ENCODE measurements around the gene ERC2. TPM values are rescaled to one million over a fixed set of nuclear protein-coding genes. Genes with fewer than 3 reads are reported as not detected.

The ERC2 gene
- total RNA-seq, 1 experiment from 2014 or later, result 0.90 TPM

DNA sequence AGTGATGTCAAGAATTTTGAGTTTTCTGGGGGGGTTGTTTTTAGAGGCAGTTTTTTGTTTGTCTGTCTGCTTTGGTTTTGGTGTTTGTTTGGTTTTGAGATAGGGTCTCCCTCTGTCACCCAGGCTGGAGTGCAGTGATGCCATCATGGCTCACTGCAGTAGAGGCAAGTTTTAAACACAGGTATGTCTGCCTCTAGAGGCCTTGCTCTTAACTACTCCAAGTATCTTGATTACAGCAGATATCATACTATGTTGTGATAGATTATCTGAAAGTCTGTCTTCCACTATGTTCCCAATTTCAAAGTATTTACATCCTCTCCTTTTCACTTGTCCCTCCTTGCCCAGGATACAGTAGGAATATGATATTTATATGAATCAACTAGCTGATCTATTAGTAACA lies 57.7 kb downstream of the ERC2 start:
- ChIA-PET CTCF (no interaction called here), POLR2A (ENCODE audit: low non-redundant PET) (interaction anchor here (0.7 kb wide), 1 partner anchor 497 kb away, joined by 5 read pairs; no protein-coding TSS in a partner anchor)
- no peak for TF ChIP-seq EZH2 (IDR thresholded peaks at IDR 0.05; ENCODE audit: borderline replicate concordance, low read depth, low read length, poor library complexity, severe bottlenecking)
- TF ChIP-seq, protein P1, sequence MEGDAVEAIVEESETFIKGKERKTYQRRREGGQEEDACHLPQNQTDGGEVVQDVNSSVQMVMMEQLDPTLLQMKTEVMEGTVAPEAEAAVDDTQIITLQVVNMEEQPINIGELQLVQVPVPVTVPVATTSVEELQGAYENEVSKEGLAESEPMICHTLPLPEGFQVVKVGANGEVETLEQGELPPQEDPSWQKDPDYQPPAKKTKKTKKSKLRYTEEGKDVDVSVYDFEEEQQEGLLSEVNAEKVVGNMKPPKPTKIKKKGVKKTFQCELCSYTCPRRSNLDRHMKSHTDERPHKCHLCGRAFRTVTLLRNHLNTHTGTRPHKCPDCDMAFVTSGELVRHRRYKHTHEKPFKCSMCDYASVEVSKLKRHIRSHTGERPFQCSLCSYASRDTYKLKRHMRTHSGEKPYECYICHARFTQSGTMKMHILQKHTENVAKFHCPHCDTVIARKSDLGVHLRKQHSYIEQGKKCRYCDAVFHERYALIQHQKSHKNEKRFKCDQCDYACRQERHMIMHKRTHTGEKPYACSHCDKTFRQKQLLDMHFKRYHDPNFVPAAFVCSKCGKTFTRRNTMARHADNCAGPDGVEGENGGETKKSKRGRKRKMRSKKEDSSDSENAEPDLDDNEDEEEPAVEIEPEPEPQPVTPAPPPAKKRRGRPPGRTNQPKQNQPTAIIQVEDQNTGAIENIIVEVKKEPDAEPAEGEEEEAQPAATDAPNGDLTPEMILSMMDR (conservative IDR thresholded peaks at IDR 0.05; ENCODE audit: low read depth, low read length), result no peak
- H3K4me1 ChIP-seq (ENCODE audit: insufficient read depth, low read length, poor library complexity, severe bottlenecking), result no peaks in the 10 kb centered on the region
- H3K9me3 ChIP-seq (ENCODE audit: low read depth, low read length, poor library complexity, severe bottlenecking), result no peaks in the 10 kb centered on the region
- no peaks in the 10 kb centered on the region for H3K36me3 ChIP-seq (ENCODE audit: insufficient read depth, low read length, poor library complexity, severe bottlenecking)
- H3K27me3 ChIP-seq (replicated peaks; ENCODE audit: insufficient read depth, low read depth, low read length, poor library complexity), result no peaks in the 10 kb centered on the region
- no peak for DNase-seq (ENCODE audit: low spot score)
- intact Hi-C loops (cut with micrococcal nuclease; ENCODE audit: unreplicated experiment), result no loop called here
- H3K4me3 ChIP-seq (ENCODE audit: low read depth, low read length, poor library complexity, severe bottlenecking), result no peak overlapping the region
- BruUV-seq (replicated peaks), result no TSS peak
- no peak overlapping the region for H3K27ac ChIP-seq (ENCODE audit: low read depth, low read length, poor library complexity, severe bottlenecking)

DNA sequence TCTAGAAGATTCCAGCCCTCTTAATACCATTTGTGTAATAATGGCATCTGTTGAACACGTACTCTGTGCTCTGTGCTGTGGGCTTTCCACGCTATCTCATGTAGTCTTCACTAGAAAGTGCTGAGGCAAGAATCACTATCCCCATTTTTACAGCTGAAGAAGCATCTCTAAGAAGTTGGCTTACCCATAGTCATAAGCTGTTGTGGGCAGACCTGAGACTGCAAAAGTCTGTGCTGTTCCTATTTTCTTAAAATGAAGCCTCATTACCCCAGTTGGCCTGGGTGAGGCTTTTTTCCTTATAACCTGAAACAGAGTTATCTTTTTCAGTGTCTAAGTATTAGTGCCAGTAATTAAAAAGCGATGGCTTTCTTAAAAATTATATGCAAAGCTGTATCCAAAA lies 58.5 kb downstream of the ERC2 start:
- TF ChIP-seq EZH2 (IDR thresholded peaks at IDR 0.05; ENCODE audit: borderline replicate concordance, low read depth, low read length, poor library complexity, severe bottlenecking), result no peak
- TF ChIP-seq, protein P1 (conservative IDR thresholded peaks at IDR 0.05; ENCODE audit: low read depth, low read length), result no peak
- no peak for DNase-seq (ENCODE audit: low spot score)
- H3K4me3 ChIP-seq (ENCODE audit: low read depth, low read length, poor library complexity, severe bottlenecking), result no peak overlapping the region
- intact Hi-C loops (cut with micrococcal nuclease; ENCODE audit: unreplicated experiment), result no loop called here
- POLR2A ChIA-PET (ENCODE audit: low non-redundant PET), result no interaction called here
- H3K27me3 ChIP-seq (replicated peaks; ENCODE audit: insufficient read depth, low read depth, low read length, poor library complexity), result no peaks in the 10 kb centered on the region
- no peaks in the 10 kb centered on the region for H3K9me3 ChIP-seq (ENCODE audit: low read depth, low read length, poor library complexity, severe bottlenecking)
- H3K36me3 ChIP-seq (ENCODE audit: insufficient read depth, low read length, poor library complexity, severe bottlenecking), result no peaks in the 10 kb centered on the region
- no TSS peak for BruUV-seq (replicated peaks)
- H3K4me1 ChIP-seq (ENCODE audit: insufficient read depth, low read length, poor library complexity, severe bottlenecking), result no peaks in the 10 kb centered on the region
- H3K27ac ChIP-seq (ENCODE audit: low read depth, low read length, poor library complexity, severe bottlenecking), result no peak overlapping the region
- CTCF ChIA-PET, result no interaction called here

DNA sequence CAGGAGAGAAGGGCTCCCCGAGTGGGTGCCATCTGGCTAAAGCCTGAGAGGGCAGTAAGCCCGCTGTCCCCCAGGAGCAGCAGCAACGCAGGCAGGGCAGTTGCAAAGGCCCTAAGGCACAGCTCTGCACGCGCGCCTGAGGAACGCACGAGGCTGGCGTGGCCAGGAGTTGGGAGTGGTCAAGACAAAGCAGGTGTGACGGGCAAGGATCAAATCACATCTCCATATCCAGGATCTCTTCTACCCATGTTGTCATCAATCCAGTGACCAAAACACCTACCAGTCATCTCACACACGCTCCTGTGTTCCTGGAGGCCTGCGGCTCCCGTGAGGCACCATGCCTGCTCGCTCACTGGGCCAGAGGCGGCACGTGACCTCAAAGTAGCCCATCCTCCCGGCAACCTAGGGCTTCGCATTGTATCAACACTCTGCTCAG lies 59.5 kb downstream of the ERC2 start:
- no peak for TF ChIP-seq EZH2 (IDR thresholded peaks at IDR 0.05; ENCODE audit: borderline replicate concordance, low read depth, low read length, poor library complexity, severe bottlenecking)
- TF ChIP-seq, protein P1 (conservative IDR thresholded peaks at IDR 0.05; ENCODE audit: low read depth, low read length), result no peak
- intact Hi-C loops (cut with micrococcal nuclease; ENCODE audit: unreplicated experiment), result no loop called here
- H3K4me3 ChIP-seq (ENCODE audit: low read depth, low read length, poor library complexity, severe bottlenecking), result no peak overlapping the region
- POLR2A ChIA-PET (ENCODE audit: low non-redundant PET), result no interaction called here
- no peaks in the 10 kb centered on the region for H3K27me3 ChIP-seq (replicated peaks; ENCODE audit: insufficient read depth, low read depth, low read length, poor library complexity)
- H3K4me1 ChIP-seq (ENCODE audit: insufficient read depth, low read length, poor library complexity, severe bottlenecking), result no peaks in the 10 kb centered on the region
- no TSS peak for BruUV-seq (replicated peaks)
- no peak for DNase-seq (ENCODE audit: low spot score)
- no peaks in the 10 kb centered on the region for H3K36me3 ChIP-seq (ENCODE audit: insufficient read depth, low read length, poor library complexity, severe bottlenecking)
- no peak overlapping the region for H3K27ac ChIP-seq (ENCODE audit: low read depth, low read length, poor library complexity, severe bottlenecking)
- H3K9me3 ChIP-seq (ENCODE audit: low read depth, low read length, poor library complexity, severe bottlenecking), result no peaks in the 10 kb centered on the region
- CTCF ChIA-PET, result no interaction called here

All from A673 (cell line).